ENCODE data around the gene USH2A.
"Not testable (repeated sequence)": the region's sequence is repeated elsewhere in the genome, so short reads cannot be mapped to it uniquely, and the experiment has no call there.

Gene USH2A

GRCh38 chr1:216145451-216146018 is 277.7 kb downstream of the USH2A start:
- not testable (repeated sequence) for H3K9me3 ChIP-seq (replicated peaks in 1 of 2; ENCODE audit: control insufficient read depth in 2 of 2, insufficient read depth in 1 of 2, low read depth in 1 of 2, low read length in 2 of 2); H3K14ac ChIP-seq (ENCODE audit: low read length); H3K4me2 ChIP-seq (ENCODE audit: insufficient read depth, low read length, poor library complexity, severe bottlenecking); H2BK120ac ChIP-seq (ENCODE audit: low read depth, low read length); H2AFZ ChIP-seq (ENCODE audit: low read length); H2BK12ac ChIP-seq (ENCODE audit: low read length); H3K9ac ChIP-seq (ENCODE audit: low read depth, low read length, poor library complexity); H3K27me3 ChIP-seq (ENCODE audit: control insufficient read depth in 3 of 3, insufficient read depth in 3 of 3, low read depth in 1 of 3, low read length in 3 of 3); H3K4ac ChIP-seq (ENCODE audit: low read length); H3K18ac ChIP-seq (ENCODE audit: low read length); H4K91ac ChIP-seq (ENCODE audit: low read depth, low read length, poor library complexity); H2BK15ac ChIP-seq (ENCODE audit: low read length); H2AK5ac ChIP-seq (ENCODE audit: low read depth, low read length); H4K8ac ChIP-seq (ENCODE audit: low read depth, low read length); H3K23ac ChIP-seq (ENCODE audit: low read depth, low read length, poor library complexity); H3K4me3 ChIP-seq (ENCODE audit: low read length in 2 of 2); DNase-seq (ENCODE audit: low spot score); H3K36me3 ChIP-seq (replicated peaks in 1 of 2; ENCODE audit: control insufficient read depth in 2 of 2, insufficient read depth in 2 of 2, low read length in 2 of 2); H2BK5ac ChIP-seq (ENCODE audit: low read length); H3K4me1 ChIP-seq (ENCODE audit: control insufficient read depth in 2 of 2, insufficient read depth in 1 of 2, low read depth in 1 of 2, low read length in 2 of 2); H3K27ac ChIP-seq (replicated peaks; ENCODE audit: low read length); H3K79me1 ChIP-seq (ENCODE audit: low read depth, low read length)
- no CpG with 5 or more reads among the region's 7 CpGs for WGBS, 2 donors (ENCODE audit: extremely low coverage in 2 of 2, insufficient read length in 2 of 2, insufficient replicate concordance in 1 of 2)

- no peak overlapping the region for H3K23ac ChIP-seq (ENCODE audit: low read depth, low read length, poor library complexity)
- H2BK5ac ChIP-seq (ENCODE audit: low read length), result no peak overlapping the region
- no peaks in the 10 kb centered on the region for H3K4me1 ChIP-seq (ENCODE audit: control insufficient read depth in 2 of 2, insufficient read depth in 1 of 2, low read depth in 1 of 2, low read length in 2 of 2)
- no peak overlapping the region for H2AFZ ChIP-seq (ENCODE audit: low read length)
- H2BK120ac ChIP-seq (ENCODE audit: low read depth, low read length), result no peak overlapping the region
- no peak overlapping the region for H2BK15ac ChIP-seq (ENCODE audit: low read length)
- no peaks in the 10 kb centered on the region for H3K79me1 ChIP-seq (ENCODE audit: low read depth, low read length)
- no peak overlapping the region for H3K14ac ChIP-seq (ENCODE audit: low read length)
- H3K27me3 ChIP-seq (ENCODE audit: control insufficient read depth in 3 of 3, insufficient read depth in 3 of 3, low read depth in 1 of 3, low read length in 3 of 3), result no peaks in the 10 kb centered on the region
- H2AK5ac ChIP-seq (ENCODE audit: low read depth, low read length), result no peak overlapping the region
- H3K9me3 ChIP-seq (replicated peaks in 1 of 2; ENCODE audit: control insufficient read depth in 2 of 2, insufficient read depth in 1 of 2, low read depth in 1 of 2, low read length in 2 of 2), result no peaks in the 10 kb centered on the region
- H4K8ac ChIP-seq (ENCODE audit: low read depth, low read length), result no peak overlapping the region
- no peak overlapping the region for H3K4ac ChIP-seq (ENCODE audit: low read length)
- H3K18ac ChIP-seq (ENCODE audit: low read length), result no peak overlapping the region
- H3K4me2 ChIP-seq (ENCODE audit: insufficient read depth, low read length, poor library complexity, severe bottlenecking), result no peak overlapping the region
- no peak overlapping the region for H3K9ac ChIP-seq (ENCODE audit: low read depth, low read length, poor library complexity)
- no peak overlapping the region for H2BK12ac ChIP-seq (ENCODE audit: low read length)
- no peak overlapping the region for H4K91ac ChIP-seq (ENCODE audit: low read depth, low read length, poor library complexity)
- H3K4me3 ChIP-seq (ENCODE audit: low read length in 2 of 2), result no peak overlapping the region
- H3K36me3 ChIP-seq (replicated peaks in 1 of 2; ENCODE audit: control insufficient read depth in 2 of 2, insufficient read depth in 2 of 2, low read length in 2 of 2), result no peaks in the 10 kb centered on the region
- WGBS, 2 donors (ENCODE audit: extremely low coverage in 2 of 2, insufficient read length in 2 of 2, insufficient replicate concordance in 1 of 2), result 100% methylated on average over 1 of the region's 5 CpGs; no CpG with 5 or more reads in 1 of the 2 donors
- DNase-seq (ENCODE audit: low spot score), result no peak
- H3K27ac ChIP-seq (replicated peaks; ENCODE audit: low read length), result no peak overlapping the region
Measured at GRCh38 chr1:216144661-216145450, 278.4 kb downstream of the USH2A start.

GRCh38 chr1:216142921-216143320 is 280.3 kb downstream of the USH2A start:
- no peak overlapping the region for H3K18ac ChIP-seq (ENCODE audit: low read length)
- H4K8ac ChIP-seq (ENCODE audit: low read depth, low read length), result no peak overlapping the region
- no peak overlapping the region for H3K14ac ChIP-seq (ENCODE audit: low read length)
- DNase-seq (ENCODE audit: low spot score), result no peak
- H3K9me3 ChIP-seq (replicated peaks in 1 of 2; ENCODE audit: control insufficient read depth in 2 of 2, insufficient read depth in 1 of 2, low read depth in 1 of 2, low read length in 2 of 2), result no peaks in the 10 kb centered on the region
- no peak overlapping the region for H2BK120ac ChIP-seq (ENCODE audit: low read depth, low read length)
- no peak overlapping the region for H3K4ac ChIP-seq (ENCODE audit: low read length)
- no peak overlapping the region for H3K4me2 ChIP-seq (ENCODE audit: insufficient read depth, low read length, poor library complexity, severe bottlenecking)
- no peak overlapping the region for H2BK5ac ChIP-seq (ENCODE audit: low read length)
- no peak overlapping the region for H4K91ac ChIP-seq (ENCODE audit: low read depth, low read length, poor library complexity)
- H2AK5ac ChIP-seq (ENCODE audit: low read depth, low read length), result no peak overlapping the region
- H2AFZ ChIP-seq (ENCODE audit: low read length), result no peak overlapping the region
- H2BK12ac ChIP-seq (ENCODE audit: low read length), result no peak overlapping the region
- no peaks in the 10 kb centered on the region for H3K4me1 ChIP-seq (ENCODE audit: control insufficient read depth in 2 of 2, insufficient read depth in 1 of 2, low read depth in 1 of 2, low read length in 2 of 2)
- no peaks in the 10 kb centered on the region for H3K79me1 ChIP-seq (ENCODE audit: low read depth, low read length)
- no CpG with 5 or more reads among the region's 2 CpGs for WGBS, 2 donors (ENCODE audit: extremely low coverage in 2 of 2, insufficient read length in 2 of 2, insufficient replicate concordance in 1 of 2)
- H3K36me3 ChIP-seq (replicated peaks in 1 of 2; ENCODE audit: control insufficient read depth in 2 of 2, insufficient read depth in 2 of 2, low read length in 2 of 2), result no peaks in the 10 kb centered on the region
- no peak overlapping the region for H3K27ac ChIP-seq (replicated peaks; ENCODE audit: low read length)
- no peak overlapping the region for H3K4me3 ChIP-seq (ENCODE audit: low read length in 2 of 2)
- no peak overlapping the region for H3K9ac ChIP-seq (ENCODE audit: low read depth, low read length, poor library complexity)
- no peak overlapping the region for H3K23ac ChIP-seq (ENCODE audit: low read depth, low read length, poor library complexity)
- no peak overlapping the region for H2BK15ac ChIP-seq (ENCODE audit: low read length)
- H3K27me3 ChIP-seq (ENCODE audit: control insufficient read depth in 3 of 3, insufficient read depth in 3 of 3, low read depth in 1 of 3, low read length in 3 of 3), result no peaks in the 10 kb centered on the region

- no peak overlapping the region for H4K8ac ChIP-seq (ENCODE audit: low read depth, low read length)
- no peak overlapping the region for H2BK12ac ChIP-seq (ENCODE audit: low read length)
- no peak overlapping the region for H3K4ac ChIP-seq (ENCODE audit: low read length)
- no peak overlapping the region for H3K4me3 ChIP-seq (ENCODE audit: low read length in 2 of 2)
- no peak for DNase-seq (ENCODE audit: low spot score)
- no peaks in the 10 kb centered on the region for H3K27me3 ChIP-seq (ENCODE audit: control insufficient read depth in 3 of 3, insufficient read depth in 3 of 3, low read depth in 1 of 3, low read length in 3 of 3)
- H3K4me2 ChIP-seq (ENCODE audit: insufficient read depth, low read length, poor library complexity, severe bottlenecking), result no peak overlapping the region
- no CpG with 5 or more reads among the region's 5 CpGs for WGBS, 2 donors (ENCODE audit: extremely low coverage in 2 of 2, insufficient read length in 2 of 2, insufficient replicate concordance in 1 of 2)
- H3K23ac ChIP-seq (ENCODE audit: low read depth, low read length, poor library complexity), result no peak overlapping the region
- no peaks in the 10 kb centered on the region for H3K36me3 ChIP-seq (replicated peaks in 1 of 2; ENCODE audit: control insufficient read depth in 2 of 2, insufficient read depth in 2 of 2, low read length in 2 of 2)
- no peak overlapping the region for H3K27ac ChIP-seq (replicated peaks; ENCODE audit: low read length)
- no peaks in the 10 kb centered on the region for H3K79me1 ChIP-seq (ENCODE audit: low read depth, low read length)
- H2BK120ac ChIP-seq (ENCODE audit: low read depth, low read length), result no peak overlapping the region
- no peaks in the 10 kb centered on the region for H3K9me3 ChIP-seq (replicated peaks in 1 of 2; ENCODE audit: control insufficient read depth in 2 of 2, insufficient read depth in 1 of 2, low read depth in 1 of 2, low read length in 2 of 2)
- no peak overlapping the region for H4K91ac ChIP-seq (ENCODE audit: low read depth, low read length, poor library complexity)
- peak overlapping the region; percentile 85 for H3K18ac ChIP-seq (ENCODE audit: low read length)
- no peaks in the 10 kb centered on the region for H3K4me1 ChIP-seq (ENCODE audit: control insufficient read depth in 2 of 2, insufficient read depth in 1 of 2, low read depth in 1 of 2, low read length in 2 of 2)
- H2BK5ac ChIP-seq (ENCODE audit: low read length), result no peak overlapping the region
- H2AK5ac ChIP-seq (ENCODE audit: low read depth, low read length), result no peak overlapping the region
- H2BK15ac ChIP-seq (ENCODE audit: low read length), result no peak overlapping the region
- no peak overlapping the region for H3K14ac ChIP-seq (ENCODE audit: low read length)
- peak overlapping the region; percentile 49 for H2AFZ ChIP-seq (ENCODE audit: low read length)
- H3K9ac ChIP-seq (ENCODE audit: low read depth, low read length, poor library complexity), result no peak overlapping the region
Measured at GRCh38 chr1:216140730-216141524, 282.3 kb downstream of the USH2A start.

All from neuronal stem cell (in vitro differentiated cells).